Measurements from ENCODE around the gene MINDY1.

MINDY1 gene

GRCh38 chr1:151011154-151011850 is 4.6 kb upstream of the MINDY1 start:
- no peak for DNase-seq (ENCODE audit: low spot score)

- DNase-seq (ENCODE audit: low spot score), result no peak
Measured at GRCh38 chr1:151010346-151010726, 3.6 kb upstream of the MINDY1 start.

- DNase-seq (ENCODE audit: low spot score), result no peak
Measured at GRCh38 chr1:151009674-151010345, 3.1 kb upstream of the MINDY1 start.

- peak; percentile 38 for DNase-seq (ENCODE audit: low spot score)
Measured at GRCh38 chr1:151009206-151009587, 2.5 kb upstream of the MINDY1 start.

GRCh38 chr1:151008244-151009205 is 1.8 kb upstream of the MINDY1 start, which contains the start of gene PRUNE1:
PRUNE1 (plus strand) TSS chr1:151008449; CDS start chr1:151008633, 184 bp downstream.
- peak; percentile 99 for DNase-seq (ENCODE audit: low spot score)

GRCh38 chr1:151007853-151008243 is 1.1 kb upstream of the MINDY1 start:
- no peak for DNase-seq (ENCODE audit: low spot score)

GRCh38 chr1:151005729-151006319 is 878 bp downstream of the MINDY1 start:
- no peak for DNase-seq (ENCODE audit: low spot score)

GRCh38 chr1:151003180-151003579 is 3.5 kb downstream of the MINDY1 start:
- DNase-seq (ENCODE audit: low spot score), result no peak

- no peak for DNase-seq (ENCODE audit: low spot score)
Measured at GRCh38 chr1:151002611-151003010, 4.1 kb downstream of the MINDY1 start.

- DNase-seq (ENCODE audit: low spot score), result no peak
Measured at GRCh38 chr1:151002051-151002450, 4.7 kb downstream of the MINDY1 start.

GRCh38 chr1:151001602-151002001 is 5.1 kb downstream of the MINDY1 start:
- no peak for DNase-seq (ENCODE audit: low spot score)

GRCh38 chr1:151000408-151000807 is 6.3 kb downstream of the MINDY1 start:
- no peak for DNase-seq (ENCODE audit: low spot score)

- no peak for DNase-seq (ENCODE audit: low spot score)
Measured at GRCh38 chr1:150999926-151000325, 6.8 kb downstream of the MINDY1 start.

- DNase-seq (ENCODE audit: low spot score), result peak; percentile 37
Measured at GRCh38 chr1:150999051-150999674, 7.5 kb downstream of the MINDY1 start.

- no peak for DNase-seq (ENCODE audit: low spot score)
Measured at GRCh38 chr1:150997949-150998348, 8.8 kb downstream of the MINDY1 start.

- no peak for DNase-seq (ENCODE audit: low spot score)
Measured at GRCh38 chr1:150997126-150997872, 9.4 kb downstream of the MINDY1 start.

- DNase-seq (ENCODE audit: low spot score), result no peak
Measured at GRCh38 chr1:150995896-150996295, 10.8 kb downstream of the MINDY1 start.

- no peak for DNase-seq (ENCODE audit: low spot score)
Measured at GRCh38 chr1:150995460-150995859, 11.2 kb downstream of the MINDY1 start.

GRCh38 chr1:150994248-150994647 is 12.5 kb downstream of the MINDY1 start:
- DNase-seq (ENCODE audit: low spot score), result no peak

- no peak for DNase-seq (ENCODE audit: low spot score)
Measured at GRCh38 chr1:150992626-150993025, 14.1 kb downstream of the MINDY1 start.

- DNase-seq (ENCODE audit: low spot score), result no peak
Measured at GRCh38 chr1:150987924-150988323, 18.8 kb downstream of the MINDY1 start.
